ENCODE measurements around the gene CDK14. TPM values are rescaled to one million over a fixed set of nuclear protein-coding genes. Genes with fewer than 3 reads are reported as not detected.

The CDK14 gene
- total RNA-seq, 6 donors from 2014 or later, result 21.7 to 53.4 (median 37.1) TPM

- TF ChIP-seq EP300 (IDR thresholded peaks at IDR 0.05) (no peak), POLR2A (IDR thresholded peaks at IDR 0.05) (no peak), CTCF (IDR thresholded peaks at IDR 0.05) (no peak), POLR2AphosphoS5 (IDR thresholded peaks at IDR 0.05) (no peak)
- Histone ChIP-seq H3K27me3 (no peaks in the 10 kb centered on the region), H3K9me3 (no peaks in the 10 kb centered on the region), H3K27ac (no peak overlapping the region), H3K36me3 (no peaks in the 10 kb centered on the region), H3K4me3 (no peak overlapping the region), H3K4me1 (peaks cover 0 to 23% (median 12%) of the 10 kb centered on the region in 4 donors)
- DNase-seq (no peak), ATAC-seq (ENCODE audit: low FRiP score in 2 of 2) (no peak)
- WGBS, 2 donors, result 90 to 92% methylated on average over 2 of the region's 2 CpGs
Observed at GRCh38 chr7:90660100-90660499, 64.0 kb downstream of the CDK14 start.

DNA sequence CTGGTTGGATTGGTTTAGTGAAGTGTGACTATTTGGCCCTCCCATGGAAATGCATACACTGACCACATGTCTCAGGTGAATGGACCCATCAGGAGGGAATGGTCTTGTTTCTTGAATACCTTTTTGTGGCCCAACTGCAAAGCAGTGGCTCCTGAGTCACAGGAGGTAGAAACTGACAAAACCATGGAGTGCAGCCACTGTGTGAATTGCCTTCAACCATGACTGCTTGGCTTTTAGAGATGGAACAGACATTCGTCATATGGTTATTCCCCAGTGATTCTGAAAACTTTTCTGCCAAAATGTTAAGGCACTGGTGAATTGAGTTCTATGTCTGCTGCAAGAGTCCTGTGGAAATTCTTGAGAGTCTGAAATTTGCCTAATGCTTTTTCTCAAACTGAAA is 64.7 kb downstream of the CDK14 start:
- no peak for TF ChIP-seq POLR2AphosphoS5 (IDR thresholded peaks at IDR 0.05)
- TF ChIP-seq EP300 (IDR thresholded peaks at IDR 0.05), result no peak
- TF ChIP-seq CTCF (IDR thresholded peaks at IDR 0.05), result no peak
- no peak for TF ChIP-seq POLR2A (IDR thresholded peaks at IDR 0.05)
- ATAC-seq (ENCODE audit: low FRiP score in 2 of 2) (no peak), DNase-seq (no peak)
- peak overlapping the region in 1 of 4 donors; percentile 34 for H3K27ac ChIP-seq
- no peak overlapping the region for H3K4me3 ChIP-seq
- H3K9me3 ChIP-seq, result no peaks in the 10 kb centered on the region
- WGBS, 2 donors, result 69 to 78% methylated on average over 1 of the region's 1 CpG
- peaks cover 0 to 16% (median 12%) of the 10 kb centered on the region in 4 donors for H3K4me1 ChIP-seq
- no peaks in the 10 kb centered on the region for H3K27me3 ChIP-seq
- no peaks in the 10 kb centered on the region for H3K36me3 ChIP-seq

DNA sequence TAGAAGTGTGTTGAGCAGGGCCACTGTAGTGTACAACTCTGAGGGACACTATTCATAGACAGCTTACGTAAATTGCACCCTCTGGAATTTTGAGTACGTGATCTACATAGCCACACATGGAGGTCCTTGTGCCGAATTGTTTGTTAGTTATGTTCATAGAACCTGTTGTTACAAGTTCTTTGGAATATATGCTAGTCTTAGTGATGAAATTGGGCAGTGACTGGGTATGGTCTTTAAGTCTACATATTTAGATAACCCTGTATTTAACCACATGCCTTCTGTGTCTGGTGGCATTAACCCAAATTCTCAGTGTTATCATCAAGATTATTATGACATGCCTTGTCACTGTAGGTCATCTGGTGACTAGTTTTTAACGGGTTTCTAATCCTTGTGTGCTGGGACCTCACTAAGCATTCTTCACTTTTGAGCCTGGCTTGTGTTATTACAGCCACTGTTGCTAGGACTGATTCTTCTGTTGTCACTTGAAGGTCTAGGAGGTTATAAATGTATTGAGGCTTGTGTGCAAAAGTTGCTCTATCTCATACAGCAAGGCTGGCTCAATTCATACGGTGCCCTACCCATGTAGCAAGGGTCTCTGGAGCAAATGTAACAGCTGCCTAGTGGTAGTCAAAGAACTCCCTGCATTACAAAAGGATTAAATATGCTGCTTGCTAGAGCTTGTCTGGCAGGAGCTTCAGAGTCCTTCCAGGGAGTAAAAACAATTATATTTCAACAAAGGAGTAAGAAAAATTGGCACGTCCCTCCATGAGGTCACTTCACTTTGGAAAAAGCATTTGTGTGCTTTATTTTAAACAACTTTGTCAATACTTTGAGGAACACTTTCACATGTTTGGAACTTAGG is 65.4 kb downstream of the CDK14 start:
- Histone ChIP-seq H3K9me3 (no peaks in the 10 kb centered on the region), H3K4me3 (no peak overlapping the region), H3K27ac (peak overlapping the region in 2 of 4 donors; percentile 11 to 34), H3K27me3 (no peaks in the 10 kb centered on the region), H3K36me3 (no peaks in the 10 kb centered on the region), H3K4me1 (peaks cover 0 to 20% (median 12%) of the 10 kb centered on the region in 4 donors)
- no peak for TF ChIP-seq EP300 (IDR thresholded peaks at IDR 0.05)
- no peak for TF ChIP-seq CTCF (IDR thresholded peaks at IDR 0.05)
- no peak for TF ChIP-seq POLR2AphosphoS5 (IDR thresholded peaks at IDR 0.05)
- no peak for TF ChIP-seq POLR2A (IDR thresholded peaks at IDR 0.05)
- DNase-seq (no peak), ATAC-seq (ENCODE audit: low FRiP score in 2 of 2) (peak in 1 of 2 donors; percentile 39)
- WGBS, 2 donors, result 62% methylated on average over 6 of the region's 6 CpGs

GRCh38 chr7:90663176-90663575 is 67.1 kb downstream of the CDK14 start:
- H3K36me3 ChIP-seq, result no peaks in the 10 kb centered on the region
- ATAC-seq (ENCODE audit: low FRiP score in 2 of 2) (no peak), DNase-seq (no peak)
- 53 to 64% methylated on average over 3 of the region's 3 CpGs for WGBS, 2 donors
- H3K9me3 ChIP-seq, result no peaks in the 10 kb centered on the region
- peaks cover 0 to 22% (median 12%) of the 10 kb centered on the region in 4 donors for H3K4me1 ChIP-seq
- no peaks in the 10 kb centered on the region for H3K27me3 ChIP-seq
- no peak overlapping the region for H3K27ac ChIP-seq
- TF ChIP-seq EP300 (IDR thresholded peaks at IDR 0.05) (no peak), POLR2A (IDR thresholded peaks at IDR 0.05) (no peak), POLR2AphosphoS5 (IDR thresholded peaks at IDR 0.05) (no peak), CTCF (IDR thresholded peaks at IDR 0.05) (no peak)
- H3K4me3 ChIP-seq, result no peak overlapping the region

All from upper lobe of left lung (tissue), 6 donors.